ENCODE measurements around the gene ATP8A2.

The ATP8A2 gene

GRCh38 chr13:25836574-25837336 is 465.0 kb downstream of the ATP8A2 start:
- H3K9me3 Mint-ChIP-seq: no peaks in the 10 kb centered on the region
- H3K27ac Mint-ChIP-seq: no peak overlapping the region
- no peaks in the 10 kb centered on the region for H3K36me3 Mint-ChIP-seq
- DNase-seq (ENCODE audit: low spot score in 2 of 2) (no peak), ATAC-seq (no peak)
- H3K4me1 Mint-ChIP-seq: no peaks in the 10 kb centered on the region
- no peak overlapping the region for H3K4me3 Mint-ChIP-seq

GRCh38 chr13:25839371-25839770 is 467.6 kb downstream of the ATP8A2 start:
- H3K36me3 Mint-ChIP-seq: no peaks in the 10 kb centered on the region
- H3K4me3 Mint-ChIP-seq: no peak overlapping the region
- peaks cover 3% of the 10 kb centered on the region for H3K9me3 Mint-ChIP-seq
- DNase-seq (ENCODE audit: low spot score in 2 of 2): no peak
- ATAC-seq: no peak
- no peak overlapping the region for H3K27ac Mint-ChIP-seq
- no peaks in the 10 kb centered on the region for H3K4me1 Mint-ChIP-seq

- Mint-ChIP-seq H3K4me3 (no peak overlapping the region), H3K4me1 (no peaks in the 10 kb centered on the region), H3K27ac (no peak overlapping the region), H3K36me3 (no peaks in the 10 kb centered on the region), H3K9me3 (peaks cover 3% of the 10 kb centered on the region)
- ATAC-seq: no peak
- DNase-seq (ENCODE audit: low spot score in 2 of 2): no peak
These were observed 468.5 kb downstream of the ATP8A2 start for GRCh38 chr13:25840261-25840660.

- no peak for ATAC-seq
- DNase-seq (ENCODE audit: low spot score in 2 of 2): no peak
- no peaks in the 10 kb centered on the region for H3K36me3 Mint-ChIP-seq
- peaks cover under 1% of the 10 kb centered on the region for H3K4me1 Mint-ChIP-seq
- no peak overlapping the region for H3K4me3 Mint-ChIP-seq
- H3K27ac Mint-ChIP-seq: no peak overlapping the region
- peaks cover 3% of the 10 kb centered on the region for H3K9me3 Mint-ChIP-seq
These were observed 469.2 kb downstream of the ATP8A2 start for GRCh38 chr13:25840931-25841330.

GRCh38 chr13:25843692-25844091 is 471.9 kb downstream of the ATP8A2 start:
- H3K9me3 Mint-ChIP-seq: peaks cover 3% of the 10 kb centered on the region
- no peak for DNase-seq (ENCODE audit: low spot score in 2 of 2)
- peaks cover 20% of the 10 kb centered on the region for H3K4me1 Mint-ChIP-seq
- no peaks in the 10 kb centered on the region for H3K36me3 Mint-ChIP-seq
- H3K27ac Mint-ChIP-seq: no peak overlapping the region
- no peak overlapping the region for H3K4me3 Mint-ChIP-seq
- no peak for ATAC-seq

GRCh38 chr13:25844559-25845434 is 473.0 kb downstream of the ATP8A2 start:
- Mint-ChIP-seq H3K4me1 (peaks cover 20% of the 10 kb centered on the region), H3K9me3 (peaks cover 3% of the 10 kb centered on the region), H3K4me3 (no peak overlapping the region)

GRCh38 chr13:25846222-25846984 is 474.6 kb downstream of the ATP8A2 start:
- Mint-ChIP-seq H3K36me3 (no peaks in the 10 kb centered on the region), H3K4me1 (peaks cover 20% of the 10 kb centered on the region)
- no peak for ATAC-seq

More at GRCh38 chr13:25844559-25845434, 473.0 kb downstream of the ATP8A2 start:
- H3K27ac Mint-ChIP-seq: no peak overlapping the region
- H3K36me3 Mint-ChIP-seq: no peaks in the 10 kb centered on the region
- ATAC-seq (no peak), DNase-seq (ENCODE audit: low spot score in 2 of 2) (no peak)

GRCh38 chr13:25847145-25847544 is 475.4 kb downstream of the ATP8A2 start:
- peaks cover under 1% of the 10 kb centered on the region for H3K9me3 Mint-ChIP-seq
- DNase-seq (ENCODE audit: low spot score in 2 of 2): no peak
- peaks cover 20% of the 10 kb centered on the region for H3K4me1 Mint-ChIP-seq
- no peak overlapping the region for H3K4me3 Mint-ChIP-seq
- no peaks in the 10 kb centered on the region for H3K36me3 Mint-ChIP-seq
- peak; percentile 79 for ATAC-seq
- H3K27ac Mint-ChIP-seq: no peak overlapping the region

More at GRCh38 chr13:25846222-25846984, 474.6 kb downstream of the ATP8A2 start:
- Mint-ChIP-seq H3K9me3 (peaks cover 3% of the 10 kb centered on the region), H3K27ac (no peak overlapping the region), H3K4me3 (no peak overlapping the region)
- DNase-seq (ENCODE audit: low spot score in 2 of 2): no peak

GRCh38 chr13:25847635-25848626 is 476.2 kb downstream of the ATP8A2 start:
- Mint-ChIP-seq H3K36me3 (no peaks in the 10 kb centered on the region), H3K4me1 (peaks cover 20% of the 10 kb centered on the region), H3K4me3 (no peak overlapping the region), H3K9me3 (no peaks in the 10 kb centered on the region), H3K27ac (peak overlapping the region; percentile 54)
- peak; percentile 16 for ATAC-seq
- DNase-seq (ENCODE audit: low spot score in 2 of 2): no peak

GRCh38 chr13:25848812-25849745 is 477.3 kb downstream of the ATP8A2 start:
- ATAC-seq (no peak), DNase-seq (ENCODE audit: low spot score in 2 of 2) (no peak)
- H3K4me3 Mint-ChIP-seq: no peak overlapping the region
- peaks cover 20% of the 10 kb centered on the region for H3K4me1 Mint-ChIP-seq
- no peak overlapping the region for H3K27ac Mint-ChIP-seq
- no peaks in the 10 kb centered on the region for H3K9me3 Mint-ChIP-seq
- no peaks in the 10 kb centered on the region for H3K36me3 Mint-ChIP-seq

GRCh38 chr13:25857830-25858229 is 486.1 kb downstream of the ATP8A2 start:
- ATAC-seq (no peak), DNase-seq (ENCODE audit: low spot score in 2 of 2) (no peak)
- Mint-ChIP-seq H3K36me3 (no peaks in the 10 kb centered on the region), H3K27ac (no peak overlapping the region), H3K9me3 (no peaks in the 10 kb centered on the region), H3K4me1 (no peaks in the 10 kb centered on the region), H3K4me3 (no peak overlapping the region)

- no peaks in the 10 kb centered on the region for H3K36me3 Mint-ChIP-seq
- H3K4me3 Mint-ChIP-seq: no peak overlapping the region
- ATAC-seq (no peak), DNase-seq (ENCODE audit: low spot score in 2 of 2) (no peak)
- H3K27ac Mint-ChIP-seq: no peak overlapping the region
- no peaks in the 10 kb centered on the region for H3K4me1 Mint-ChIP-seq
- H3K9me3 Mint-ChIP-seq: no peaks in the 10 kb centered on the region
These were observed 487.8 kb downstream of the ATP8A2 start for GRCh38 chr13:25859528-25859927.

- Mint-ChIP-seq H3K4me3 (no peak overlapping the region), H3K4me1 (no peaks in the 10 kb centered on the region), H3K27ac (no peak overlapping the region), H3K9me3 (no peaks in the 10 kb centered on the region), H3K36me3 (no peaks in the 10 kb centered on the region)
- no peak for ATAC-seq
- DNase-seq (ENCODE audit: low spot score in 2 of 2): no peak
These were observed 488.5 kb downstream of the ATP8A2 start for GRCh38 chr13:25860265-25860664.

Measured in stimulated activated effector memory CD8-positive, alpha-beta T cell treated with anti-CD3 and anti-CD28 coated beads, Interleukin-12 subunit alpha, Interleukin-12 subunit beta, amount 100 ng/mL, for 72 hours (primary cell).